ENCODE measurements around the gene DAP. TPM values are rescaled to one million over a fixed set of nuclear protein-coding genes. Genes with fewer than 3 reads are reported as not detected.

Gene DAP
- total RNA-seq, 1 experiment from 2014 or later = 108 TPM

GRCh38 chr5:10629682-10630081, 131.4 kb downstream of the DAP start:
- DNase-seq (ENCODE audit: low read depth, low spot score) (no peak), ATAC-seq (no peak)
- CTCF ChIA-PET = interaction anchor here (0.8 kb wide), 1 partner anchor 177 kb away, joined by 3 read pairs; no protein-coding TSS in a partner anchor
- TF ChIP-seq TCF7L2 (IDR thresholded peaks at IDR 0.05; ENCODE audit: low read depth, low read length) = no peak
- no peak for TF ChIP-seq CTCF (IDR thresholded peaks at IDR 0.05)
- TF ChIP-seq REST (IDR thresholded peaks at IDR 0.05; ENCODE audit: insufficient read depth in 1 of 2, low read depth in 2 of 2, low read length in 1 of 2) = no peak
- no peak for TF ChIP-seq POLR2AphosphoS5 (IDR thresholded peaks at IDR 0.05; ENCODE audit: low read depth, low read length)
- no peak for TF ChIP-seq SIN3A (IDR thresholded peaks at IDR 0.05; ENCODE audit: borderline replicate concordance, insufficient read depth, low read depth, low read length)
- Histone ChIP-seq H3K27me3 (ENCODE audit: control insufficient read depth, insufficient read depth, low read length) (no peaks in the 10 kb centered on the region), H3K4me3 (ENCODE audit: low read depth in 2 of 2, low read length in 2 of 2) (no peak overlapping the region), H3K4me1 (ENCODE audit: control insufficient read depth, insufficient read depth, low read length) (peaks cover 16% of the 10 kb centered on the region), H3K9me3 (ENCODE audit: control insufficient read depth, insufficient read depth, low read depth, low read length) (no peaks in the 10 kb centered on the region), H3K27ac (ENCODE audit: low read length) (no peak overlapping the region), H3K36me3 (ENCODE audit: control insufficient read depth, insufficient read depth, low read length) (no peaks in the 10 kb centered on the region)
- no TSS peak for BruUV-seq (replicated peaks)
- POLR2A ChIA-PET = no interaction called here
- in situ Hi-C loops (cut with HindIII; ENCODE audit: low pct_unique_long_range_greater_than_20kb, low sequenced_read_pairs) (no loop called here), intact Hi-C loops (cut with micrococcal nuclease; ENCODE audit: unreplicated experiment) (loop anchor here (5.0 kb wide), 1 partner anchor 62 kb away; no protein-coding TSS in a partner anchor)

Other genes starting within 250 kb of the DAP start
- 19.1 TPM for gene ANKRD33B, start 197.2 kb downstream of the DAP start, total RNA-seq (2021; ENCODE audit: unreplicated experiment)